Measurements from ENCODE around the gene CCDC92. TPM values are rescaled to one million over a fixed set of nuclear protein-coding genes. Genes with fewer than 3 reads are reported as not detected.
"Not testable (repeated sequence)": the region's sequence is repeated elsewhere in the genome, so short reads cannot be mapped to it uniquely, and the experiment has no call there.

The CCDC92 gene
- total RNA-seq, 1 experiment from 2014 or later = 32.3 TPM

GRCh38 chr12:123949770-123950165 is 22.9 kb downstream of the CCDC92 start:
- BruUV-seq (replicated peaks) = no TSS peak
- H3K4me3 Mint-ChIP-seq (ENCODE audit: unreplicated experiment) = no peak overlapping the region
- no peak for TF ChIP-seq CTCF (IDR thresholded peaks at IDR 0.05; ENCODE audit: unreplicated experiment)
- H3K36me3 Mint-ChIP-seq (ENCODE audit: insufficient read depth, unreplicated experiment) = no peaks in the 10 kb centered on the region
- no peaks in the 10 kb centered on the region for H3K27me3 Mint-ChIP-seq (ENCODE audit: insufficient read depth, unreplicated experiment)
- H3K9me3 Mint-ChIP-seq (ENCODE audit: unreplicated experiment) = no peaks in the 10 kb centered on the region
- ChIA-PET POLR2A (no interaction called here), CTCF (interaction anchor here (1.4 kb wide), 1 partner anchor 9 kb away, joined by 3 read pairs; no protein-coding TSS in a partner anchor)
- no peaks in the 10 kb centered on the region for H3K4me1 Mint-ChIP-seq (ENCODE audit: insufficient read depth, unreplicated experiment)
- no peak for DNase-seq (ENCODE audit: unreplicated experiment)
- intact Hi-C loops (cut with micrococcal nuclease) = no loop called here
- H3K27ac Mint-ChIP-seq (ENCODE audit: low read depth, unreplicated experiment) = no peak overlapping the region

- TF ChIP-seq CTCF (IDR thresholded peaks at IDR 0.05; ENCODE audit: unreplicated experiment) = no peak
- no peak overlapping the region for H3K27ac Mint-ChIP-seq (ENCODE audit: low read depth, unreplicated experiment)
- intact Hi-C loops (cut with micrococcal nuclease) = no loop called here
- ChIA-PET POLR2A (no interaction called here), CTCF (no interaction called here)
- H3K27me3 Mint-ChIP-seq (ENCODE audit: insufficient read depth, unreplicated experiment) = no peaks in the 10 kb centered on the region
- no peaks in the 10 kb centered on the region for H3K9me3 Mint-ChIP-seq (ENCODE audit: unreplicated experiment)
- H3K36me3 Mint-ChIP-seq (ENCODE audit: insufficient read depth, unreplicated experiment) = no peaks in the 10 kb centered on the region
- DNase-seq (ENCODE audit: unreplicated experiment) = no peak
- no peaks in the 10 kb centered on the region for H3K4me1 Mint-ChIP-seq (ENCODE audit: insufficient read depth, unreplicated experiment)
- no peak overlapping the region for H3K4me3 Mint-ChIP-seq (ENCODE audit: unreplicated experiment)
- no TSS peak for BruUV-seq (replicated peaks)
Measured at GRCh38 chr12:123948796-123949769, 23.5 kb downstream of the CCDC92 start.

GRCh38 chr12:123948401-123948795 is 24.2 kb downstream of the CCDC92 start:
- no peak for TF ChIP-seq CTCF (IDR thresholded peaks at IDR 0.05; ENCODE audit: unreplicated experiment)
- Mint-ChIP-seq H3K9me3 (ENCODE audit: unreplicated experiment) (no peaks in the 10 kb centered on the region), H3K4me1 (ENCODE audit: insufficient read depth, unreplicated experiment) (no peaks in the 10 kb centered on the region), H3K27me3 (ENCODE audit: insufficient read depth, unreplicated experiment) (no peaks in the 10 kb centered on the region), H3K27ac (ENCODE audit: low read depth, unreplicated experiment) (no peak overlapping the region), H3K4me3 (ENCODE audit: unreplicated experiment) (no peak overlapping the region), H3K36me3 (ENCODE audit: insufficient read depth, unreplicated experiment) (no peaks in the 10 kb centered on the region)
- ChIA-PET CTCF (no interaction called here), POLR2A (no interaction called here)
- no TSS peak for BruUV-seq (replicated peaks)
- DNase-seq (ENCODE audit: unreplicated experiment) = no peak
- intact Hi-C loops (cut with micrococcal nuclease) = no loop called here

- H3K36me3 Mint-ChIP-seq (ENCODE audit: insufficient read depth, unreplicated experiment); intact Hi-C loops (cut with micrococcal nuclease); H3K4me1 Mint-ChIP-seq (ENCODE audit: insufficient read depth, unreplicated experiment); DNase-seq (ENCODE audit: unreplicated experiment); H3K27me3 Mint-ChIP-seq (ENCODE audit: insufficient read depth, unreplicated experiment); H3K9me3 Mint-ChIP-seq (ENCODE audit: unreplicated experiment); H3K27ac Mint-ChIP-seq (ENCODE audit: low read depth, unreplicated experiment); H3K4me3 Mint-ChIP-seq (ENCODE audit: unreplicated experiment); CTCF ChIA-PET; POLR2A ChIA-PET; BruUV-seq (replicated peaks): not testable (repeated sequence)
Measured at GRCh38 chr12:123947531-123947930, 25.1 kb downstream of the CCDC92 start.

GRCh38 chr12:123946516-123947505 is 25.8 kb downstream of the CCDC92 start:
- BruUV-seq (replicated peaks); H3K4me1 Mint-ChIP-seq (ENCODE audit: insufficient read depth, unreplicated experiment); H3K27me3 Mint-ChIP-seq (ENCODE audit: insufficient read depth, unreplicated experiment); H3K36me3 Mint-ChIP-seq (ENCODE audit: insufficient read depth, unreplicated experiment); DNase-seq (ENCODE audit: unreplicated experiment); H3K27ac Mint-ChIP-seq (ENCODE audit: low read depth, unreplicated experiment); H3K9me3 Mint-ChIP-seq (ENCODE audit: unreplicated experiment); POLR2A ChIA-PET; intact Hi-C loops (cut with micrococcal nuclease); H3K4me3 Mint-ChIP-seq (ENCODE audit: unreplicated experiment): not testable (repeated sequence)
- CTCF ChIA-PET = interaction anchor here (0.6 kb wide), 1 partner anchor 10 kb away, joined by 5 read pairs; no protein-coding TSS in a partner anchor

Measured in MCF 10A (cell line).